Ovary (tissue), 3 donors: ENCODE data around the gene HSPA4L.

Experiments used
- POLR2A ChIP-seq: fragments of 450-650 bp; IDR thresholded peaks from one replicate; pipeline ENCODE4 v1.6.1; 2017; ENCODE audit warnings: antibody characterized with exemption, mild to moderate bottlenecking, moderate library complexity
- TF ChIP-seq, protein P1 (sequence below), 3 donors: fragments of 450-650 bp in 2 of 3; fragments of 200-600 bp in 1 of 3; IDR thresholded peaks; one replicate each; pipeline versions ENCODE4 v1.5.1 to v1.8.0; 2016 to 2022; ENCODE audit warnings: antibody characterized with exemption in 3 of 3, mild to moderate bottlenecking in 1 of 3
- donor health status: DM: no; HTN: no; CAD: no.

DNA sequence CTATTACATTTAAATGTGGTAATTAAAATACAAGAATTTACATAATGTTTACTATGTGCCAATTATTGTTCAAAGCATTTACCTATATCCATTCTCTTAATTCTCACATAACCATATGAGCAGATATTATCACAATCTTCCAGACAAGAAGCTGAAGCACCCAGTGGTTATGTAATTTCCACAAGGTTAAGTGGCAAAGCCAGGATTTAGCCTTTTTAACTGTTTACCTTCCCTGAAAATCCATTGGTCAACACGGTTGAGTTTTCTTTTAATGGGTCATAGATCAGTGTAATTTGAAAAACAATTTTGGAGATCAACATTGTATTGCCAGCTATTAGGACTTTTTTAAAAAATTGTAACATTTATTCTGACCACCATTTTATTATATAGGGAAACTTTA lies 11.4 kb downstream of the HSPA4L start:
- TF ChIP-seq, protein P1, sequence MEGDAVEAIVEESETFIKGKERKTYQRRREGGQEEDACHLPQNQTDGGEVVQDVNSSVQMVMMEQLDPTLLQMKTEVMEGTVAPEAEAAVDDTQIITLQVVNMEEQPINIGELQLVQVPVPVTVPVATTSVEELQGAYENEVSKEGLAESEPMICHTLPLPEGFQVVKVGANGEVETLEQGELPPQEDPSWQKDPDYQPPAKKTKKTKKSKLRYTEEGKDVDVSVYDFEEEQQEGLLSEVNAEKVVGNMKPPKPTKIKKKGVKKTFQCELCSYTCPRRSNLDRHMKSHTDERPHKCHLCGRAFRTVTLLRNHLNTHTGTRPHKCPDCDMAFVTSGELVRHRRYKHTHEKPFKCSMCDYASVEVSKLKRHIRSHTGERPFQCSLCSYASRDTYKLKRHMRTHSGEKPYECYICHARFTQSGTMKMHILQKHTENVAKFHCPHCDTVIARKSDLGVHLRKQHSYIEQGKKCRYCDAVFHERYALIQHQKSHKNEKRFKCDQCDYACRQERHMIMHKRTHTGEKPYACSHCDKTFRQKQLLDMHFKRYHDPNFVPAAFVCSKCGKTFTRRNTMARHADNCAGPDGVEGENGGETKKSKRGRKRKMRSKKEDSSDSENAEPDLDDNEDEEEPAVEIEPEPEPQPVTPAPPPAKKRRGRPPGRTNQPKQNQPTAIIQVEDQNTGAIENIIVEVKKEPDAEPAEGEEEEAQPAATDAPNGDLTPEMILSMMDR (IDR thresholded peaks at IDR 0.05) = no peak
- no peak for TF ChIP-seq POLR2A
